Activated T-helper 17 cell treated with anti-CD3 and anti-CD28 coated beads, Interleukin-2, amount 50 U/mL, for 72 hours (primary cell): ENCODE data around the gene ZBTB44. TPM values are rescaled to one million over a fixed set of nuclear protein-coding genes. Genes with fewer than 3 reads are reported as not detected.

Experiments
- ATAC-seq: fragments of 150-1000 bp; cut with Tn5 transposase; replicated peaks from 2 replicates; pipeline ENCODE4 v1.10.0; 2021; ENCODE audit warnings: mild to moderate bottlenecking, moderate library complexity
- H3K27ac Mint-ChIP-seq: one replicate; pipeline ENCODE4 v1.8.0; 2022; ENCODE audit warnings: mixed read lengths
- H3K27me3 Mint-ChIP-seq: one replicate; pipeline ENCODE4 v1.8.0; 2022; ENCODE audit warnings: mixed read lengths
- H3K36me3 Mint-ChIP-seq: one replicate; pipeline ENCODE4 v1.8.0; 2022; ENCODE audit warnings: low read depth, mild to moderate bottlenecking, mixed read lengths
- H3K4me1 Mint-ChIP-seq: one replicate; pipeline ENCODE4 v1.8.0; 2022; ENCODE audit warnings: mixed read lengths
- H3K4me3 Mint-ChIP-seq: one replicate; pipeline ENCODE4 v1.8.0; 2022; ENCODE audit warnings: mild to moderate bottlenecking, mixed read lengths
- H3K9me3 Mint-ChIP-seq: one replicate; pipeline ENCODE4 v1.8.0; 2022; ENCODE audit warnings: mixed read lengths
- total RNA-seq, 2 donors: library from RNA; stranded (reverse); gene quantifications; one replicate each; pipeline ENCODE4 v1.2.3, GENCODE V29; 2022

ZBTB44 gene
- total RNA-seq, 2 donors from 2014 or later, result 49.6 to 49.7 TPM

- no peaks in the 10 kb centered on the region for H3K36me3 Mint-ChIP-seq
- H3K27me3 Mint-ChIP-seq, result peaks cover 10% of the 10 kb centered on the region
- H3K9me3 Mint-ChIP-seq, result peaks cover 4% of the 10 kb centered on the region
- no peak overlapping the region for H3K4me3 Mint-ChIP-seq
- no peak for ATAC-seq
- no peak overlapping the region for H3K27ac Mint-ChIP-seq
- H3K4me1 Mint-ChIP-seq, result no peaks in the 10 kb centered on the region
Measured at GRCh38 chr11:130179396-130180306, 135.1 kb downstream of the ZBTB44 start.

- H3K9me3 Mint-ChIP-seq, result peaks cover 4% of the 10 kb centered on the region
- H3K4me1 Mint-ChIP-seq, result no peaks in the 10 kb centered on the region
- no peak for ATAC-seq
- no peaks in the 10 kb centered on the region for H3K36me3 Mint-ChIP-seq
- H3K27ac Mint-ChIP-seq, result no peak overlapping the region
- no peak overlapping the region for H3K4me3 Mint-ChIP-seq
- peaks cover 5% of the 10 kb centered on the region for H3K27me3 Mint-ChIP-seq
Measured at GRCh38 chr11:130178441-130179339, 136.0 kb downstream of the ZBTB44 start.

GRCh38 chr11:130177782-130178181 is 136.9 kb downstream of the ZBTB44 start:
- no peaks in the 10 kb centered on the region for H3K4me1 Mint-ChIP-seq
- no peak for ATAC-seq

More at GRCh38 chr11:130177782-130178181, 136.9 kb downstream of the ZBTB44 start:
- Mint-ChIP-seq H3K9me3 (peaks cover 4% of the 10 kb centered on the region), H3K27me3 (peaks cover 4% of the 10 kb centered on the region), H3K4me3 (no peak overlapping the region), H3K27ac (no peak overlapping the region), H3K36me3 (no peaks in the 10 kb centered on the region)

Other genes starting within 250 kb of the ZBTB44 start
- gene APLP2, start 245.0 kb downstream of the ZBTB44 start, total RNA-seq, result 10 to 100 TPM; 31.2 to 34.0 TPM
- under 1 TPM in 1 of 2 donors, not detected in 1; 0.09 TPM for gene ST14, start 155.1 kb downstream of the ZBTB44 start, total RNA-seq
- not detected for gene ADAMTS8, start 113.7 kb upstream of the ZBTB44 start, total RNA-seq
- not detected for gene ADAMTS15, start 133.7 kb upstream of the ZBTB44 start, total RNA-seq